GM23338 (cell line): Measurements from ENCODE around the gene NCR3LG1.

Experiments used
- CTCF ChIP-seq, 2 experiments: fragments of 200-600 bp in 1 of 2; sonication (generic) in 1 of 2; conservative IDR thresholded peaks; 2 replicates each; pipeline versions ENCODE4 v1.5.1 to v1.6.1; 2016 to 2017; ENCODE audit warnings: antibody characterized with exemption in 2 of 2, low read depth in 2 of 2, mild to moderate bottlenecking in 2 of 2, moderate library complexity in 1 of 2
- ETS1 ChIP-seq: IDR thresholded peaks from 2 replicates; pipeline ENCODE4 v1.6.1; 2016; ENCODE audit warnings: antibody characterized with exemption
- EZH2 ChIP-seq: fragments of 200-600 bp; sonication (generic); IDR thresholded peaks from one replicate; pipeline ENCODE4 v1.8.0; 2017; ENCODE audit warnings: antibody characterized with exemption, mild to moderate bottlenecking, low read depth; ENCODE audit not compliant: unreplicated experiment
- EZH2phosphoT487 ChIP-seq: fragments of 200-600 bp; sonication (generic); IDR thresholded peaks from one replicate; pipeline ENCODE4 v1.8.1; 2018; ENCODE audit warnings: antibody characterized with exemption; ENCODE audit not compliant: unreplicated experiment
- JUNB ChIP-seq: IDR thresholded peaks from one replicate; pipeline ENCODE4 v1.6.1; 2016; ENCODE audit warnings: antibody characterized with exemption; ENCODE audit not compliant: unreplicated experiment
- POLR2AphosphoS5 ChIP-seq: IDR thresholded peaks from 2 replicates; pipeline ENCODE4 v1.6.1; 2016; ENCODE audit warnings: antibody characterized with exemption, low read depth
- REST ChIP-seq: IDR thresholded peaks from one replicate; pipeline ENCODE4 v1.6.1; 2018; ENCODE audit warnings: antibody characterized with exemption; ENCODE audit not compliant: unreplicated experiment

- no peak for TF ChIP-seq EZH2
- TF ChIP-seq CTCF (conservative IDR thresholded peaks at IDR 0.05; ENCODE audit: low read depth in 2 of 2), result peak in 1 of 2 experiments; percentile 30; a peak in 2 of 4 replicates
- TF ChIP-seq JUNB, result no peak
- no peak for TF ChIP-seq EZH2phosphoT487
- no peak for TF ChIP-seq ETS1
- no peak for TF ChIP-seq REST
- TF ChIP-seq POLR2AphosphoS5, result no peak
Measured at GRCh38 chr11:17388609-17389210, 37.1 kb downstream of the NCR3LG1 start, which contains the start of gene KCNJ11.
